ENCODE data around the gene SYT2.

SYT2 gene

DNA sequence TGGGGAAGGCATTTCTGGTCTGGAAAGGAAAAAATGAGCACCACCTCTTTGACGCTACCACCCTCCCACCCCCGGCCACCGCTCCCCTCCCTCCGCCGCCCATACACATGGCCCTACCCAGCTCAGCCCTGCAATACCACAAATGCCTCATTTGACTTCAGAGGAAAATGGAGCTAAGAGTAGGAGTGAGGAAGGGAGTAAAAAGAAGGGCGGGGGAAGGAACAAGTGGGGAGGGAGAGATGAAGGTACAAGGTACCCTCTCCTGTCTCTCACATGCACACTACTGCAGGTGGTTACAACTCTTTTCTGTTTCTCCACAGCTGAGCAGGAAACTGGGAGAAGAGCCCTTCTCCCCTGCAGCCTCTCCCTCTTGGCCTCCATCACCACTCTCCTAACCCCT, 7.1 kb downstream of the SYT2 start:
- DNase-seq: no peak

DNA sequence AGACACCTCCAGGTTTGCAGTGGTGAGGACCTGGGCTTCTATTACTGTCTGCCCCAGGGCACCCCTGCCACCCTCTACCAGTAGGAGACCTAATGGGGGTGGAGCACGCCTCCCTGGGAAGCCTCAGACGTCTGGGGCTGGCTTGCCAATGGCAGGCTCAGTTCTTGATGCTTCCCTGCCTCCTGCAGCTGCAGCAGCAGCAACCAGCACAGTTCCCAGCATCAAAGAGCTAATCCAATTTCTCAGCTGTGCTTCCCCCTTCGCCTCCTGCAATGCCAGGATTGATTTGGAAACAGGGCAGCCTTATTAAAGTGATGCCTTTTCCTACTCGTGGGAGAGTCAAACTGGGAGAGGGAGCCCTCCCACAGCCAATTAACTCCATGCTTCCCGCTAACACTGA, 8.2 kb downstream of the SYT2 start:
- DNase-seq: no peak

- no peak for DNase-seq
Measured at GRCh38 chr1:202701200-202701599, 9.1 kb downstream of the SYT2 start.

- DNase-seq: no peak
Measured at GRCh38 chr1:202700061-202700460, 10.2 kb downstream of the SYT2 start.

DNA sequence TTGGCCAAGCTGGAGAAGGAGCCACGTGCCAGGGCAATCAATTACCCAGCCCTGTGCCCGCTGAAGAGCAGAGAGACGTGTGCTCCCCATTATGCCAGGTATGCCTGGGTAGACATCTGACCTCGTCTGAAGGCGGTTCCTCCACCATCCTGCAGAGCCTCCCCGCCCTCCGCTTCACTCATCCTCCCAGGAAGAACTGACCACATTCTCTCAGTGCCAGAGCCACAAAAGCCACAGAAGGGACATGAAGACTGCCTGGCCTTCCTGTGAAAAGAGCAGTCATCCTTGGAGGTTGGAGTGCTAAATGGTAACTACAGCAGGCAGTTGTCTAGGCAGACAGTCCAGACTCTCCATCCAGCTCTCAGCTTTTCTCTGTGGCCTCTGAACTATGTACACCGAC, 12.0 kb downstream of the SYT2 start:
- DNase-seq: no peak

- DNase-seq: peak; percentile 20
Measured at GRCh38 chr1:202697038-202697437, 13.2 kb downstream of the SYT2 start.

DNA sequence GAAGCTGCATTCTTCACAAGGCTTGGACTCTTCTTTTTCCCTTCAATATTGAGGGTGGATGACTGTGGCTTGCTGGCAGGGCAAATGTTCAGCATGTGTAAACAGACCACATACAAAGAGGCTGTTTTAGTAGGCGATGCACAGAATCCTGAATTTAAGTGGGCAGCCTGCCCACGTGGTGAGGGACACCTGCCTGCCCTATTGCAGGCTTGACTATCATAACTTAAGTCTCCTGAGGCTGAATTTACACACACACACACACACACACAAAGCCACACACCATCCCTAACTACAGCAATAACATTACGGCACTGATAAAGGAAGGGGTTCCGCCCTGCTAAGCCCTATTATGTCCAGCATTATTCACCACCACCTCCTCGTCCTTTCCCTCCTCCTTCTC, 15.9 kb downstream of the SYT2 start:
- DNase-seq: peak; percentile 91

DNA sequence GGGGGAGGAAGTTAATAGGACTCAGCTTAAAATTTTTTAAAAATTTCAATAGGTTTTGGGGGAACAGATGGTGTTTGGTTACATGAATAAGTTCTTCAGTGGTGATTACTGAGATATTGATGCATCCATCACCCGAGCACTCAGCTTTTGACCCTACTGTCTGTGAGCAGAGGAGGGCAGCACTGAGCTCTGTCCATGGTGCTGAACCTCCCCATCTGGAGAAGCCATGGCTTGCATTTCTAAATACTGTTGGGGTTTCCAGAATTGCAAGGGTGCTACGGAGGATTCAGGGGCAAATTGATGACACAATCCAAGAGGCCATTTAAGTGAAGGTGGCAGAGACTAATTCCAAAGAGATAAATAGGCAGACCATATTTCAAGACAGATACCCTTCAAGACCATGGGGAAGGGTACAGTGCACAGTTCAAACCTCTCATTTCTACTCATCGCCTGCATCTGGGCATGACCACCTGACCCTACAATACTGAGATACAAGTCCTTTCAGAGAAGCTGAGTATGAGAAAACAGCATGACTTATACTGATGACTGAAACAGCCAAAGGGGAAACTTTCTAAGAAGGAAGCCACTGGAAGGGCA, 17.2 kb downstream of the SYT2 start:
- DNase-seq: peak; percentile 11

DNA sequence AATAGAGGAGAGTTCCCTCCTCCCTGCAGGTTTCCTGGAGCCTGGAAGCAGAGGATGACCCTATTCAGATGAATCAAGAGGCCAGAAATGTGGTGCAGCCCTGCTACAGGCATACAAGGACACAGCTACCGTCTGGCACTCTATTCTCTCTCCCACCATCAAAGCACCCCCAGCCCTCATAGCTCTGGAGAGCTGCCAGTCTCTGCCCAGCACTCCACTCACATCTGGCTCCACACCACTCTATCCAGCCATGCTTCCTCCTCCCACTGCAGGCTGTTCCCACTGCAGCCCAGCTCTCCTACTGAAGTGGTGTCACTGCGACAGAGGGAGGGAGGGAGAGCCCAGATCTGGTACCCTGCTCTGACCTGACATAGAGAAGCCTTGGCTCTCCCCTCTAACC, 18.4 kb downstream of the SYT2 start:
- peak; percentile 97 for DNase-seq

DNA sequence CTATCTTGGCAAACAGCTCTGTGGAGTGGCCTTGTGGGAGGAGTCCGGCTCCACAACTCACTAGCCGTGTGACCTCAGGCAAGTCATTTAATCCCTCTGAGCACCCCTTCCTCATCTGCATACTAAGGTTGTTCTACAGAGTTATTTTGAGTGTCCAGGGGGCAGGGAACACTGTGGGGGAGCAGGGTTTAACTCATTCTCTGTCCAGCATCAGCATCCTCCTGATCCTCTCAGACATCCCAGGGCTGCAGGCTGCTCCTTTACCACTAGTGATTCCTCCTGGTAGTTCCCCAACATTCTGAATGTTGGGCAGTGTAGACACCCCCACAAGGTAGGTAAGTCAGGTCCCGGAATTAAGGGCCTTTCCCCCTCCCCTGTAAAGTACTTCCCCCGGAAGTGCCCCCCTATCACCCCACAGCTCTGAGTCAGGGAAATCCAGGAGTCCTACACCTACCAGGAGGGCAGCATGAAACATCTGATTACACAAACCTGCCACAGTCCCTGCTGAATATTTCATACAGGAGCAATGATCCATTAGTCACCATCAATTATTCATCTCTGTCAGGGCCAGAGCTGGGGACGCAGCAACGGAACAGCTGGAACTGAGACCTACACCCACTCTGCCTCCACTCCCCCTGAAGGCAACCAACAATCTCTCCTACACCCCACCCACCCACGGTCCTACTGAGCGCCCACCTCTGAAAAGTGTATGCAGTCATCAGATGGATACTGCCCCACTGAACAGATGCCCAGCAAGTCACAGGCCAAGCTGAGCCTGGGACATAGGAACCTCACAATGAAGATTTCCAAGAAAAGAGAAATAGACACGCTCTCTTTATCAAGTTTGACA, 20.5 kb downstream of the SYT2 start:
- DNase-seq: no peak

GRCh38 chr1:202689082-202689481, 21.2 kb downstream of the SYT2 start:
- DNase-seq: no peak

DNA sequence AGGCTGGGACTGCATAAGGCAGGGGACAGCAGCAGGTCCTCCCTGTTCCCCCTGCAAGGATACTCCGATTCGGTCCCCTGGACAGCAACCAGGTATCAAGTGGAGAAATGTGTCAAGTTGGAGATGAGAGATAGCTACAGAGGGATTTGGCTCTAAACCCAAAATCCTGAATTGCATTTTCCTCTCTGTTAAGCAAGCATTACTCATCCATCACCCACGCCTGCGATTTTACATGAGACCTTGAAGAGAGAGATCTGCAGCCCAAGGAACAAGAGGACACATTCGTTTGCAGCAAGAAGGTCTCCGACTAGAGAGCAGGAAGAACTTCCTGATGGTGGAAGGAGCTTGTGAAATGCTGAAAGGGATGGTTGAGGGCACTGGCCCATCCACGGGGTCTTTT, 21.9 kb downstream of the SYT2 start:
- DNase-seq: no peak

- no peak for DNase-seq
Measured at GRCh38 chr1:202687798-202688197, 22.5 kb downstream of the SYT2 start.

DNA sequence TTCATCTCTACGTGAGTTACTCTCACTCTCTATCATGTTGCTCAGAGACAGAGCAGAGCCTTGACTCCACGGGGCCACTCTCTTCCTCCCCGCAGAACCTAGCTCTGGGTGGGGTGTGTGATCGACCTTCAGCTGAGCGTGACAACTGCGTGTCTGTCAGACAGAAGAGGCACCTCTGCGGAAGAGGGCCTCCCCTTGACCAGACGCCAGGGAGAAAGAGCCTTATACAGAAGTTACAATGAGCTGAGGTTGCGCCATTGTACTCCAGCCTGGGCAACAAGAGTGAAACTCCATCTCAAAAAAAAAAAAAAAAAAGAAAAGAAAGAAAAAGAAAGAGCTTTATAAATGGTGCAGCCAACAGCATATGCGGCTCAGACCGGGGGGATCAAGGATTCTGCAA, 22.9 kb downstream of the SYT2 start:
- no peak for DNase-seq

DNA sequence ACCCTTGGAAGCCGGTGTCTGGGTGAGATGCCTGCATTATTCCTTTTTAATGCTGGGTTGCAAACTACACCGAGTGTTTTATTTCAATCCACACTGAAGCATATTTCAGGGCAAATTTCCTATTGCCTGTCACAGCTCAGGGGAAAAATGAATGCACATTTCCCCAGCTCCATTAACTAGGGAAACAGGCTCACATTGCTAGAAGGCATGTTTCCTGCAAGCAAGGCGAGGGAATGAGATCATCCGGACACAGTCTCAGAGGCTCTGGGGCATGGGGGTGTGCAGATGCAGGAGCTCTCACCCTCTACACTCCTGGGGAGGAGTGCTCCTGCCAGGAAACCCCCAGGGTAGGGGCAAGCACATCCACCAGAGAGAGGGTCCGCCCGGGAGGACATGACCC, 24.6 kb downstream of the SYT2 start:
- no peak for DNase-seq

- peak; percentile 42 for DNase-seq
Measured at GRCh38 chr1:202684716-202685115, 25.5 kb downstream of the SYT2 start.

GRCh38 chr1:202683029-202683428, 27.2 kb downstream of the SYT2 start:
- DNase-seq: no peak

DNA sequence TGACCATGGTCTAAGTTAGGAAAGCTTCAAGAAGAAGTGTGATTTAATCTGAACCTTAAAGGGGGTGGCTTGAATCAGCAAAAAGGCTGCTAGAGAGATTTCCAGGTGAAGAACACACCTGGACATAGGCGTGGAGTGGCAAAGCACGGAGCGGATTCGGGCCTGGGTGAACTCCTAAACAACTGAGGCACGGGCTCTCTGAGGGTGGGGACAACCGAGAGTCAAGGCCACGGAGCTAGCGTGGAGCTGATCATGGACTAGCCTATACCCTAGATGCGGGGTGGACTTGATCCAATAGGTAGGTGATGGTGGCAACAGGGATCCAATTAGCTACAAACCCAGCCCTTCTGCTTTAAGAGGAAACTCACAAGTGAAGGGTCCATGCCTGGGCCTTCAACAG, 27.8 kb downstream of the SYT2 start:
- DNase-seq: no peak

GRCh38 chr1:202681736-202682420, 28.4 kb downstream of the SYT2 start:
- peak; percentile 55 for DNase-seq

DNA sequence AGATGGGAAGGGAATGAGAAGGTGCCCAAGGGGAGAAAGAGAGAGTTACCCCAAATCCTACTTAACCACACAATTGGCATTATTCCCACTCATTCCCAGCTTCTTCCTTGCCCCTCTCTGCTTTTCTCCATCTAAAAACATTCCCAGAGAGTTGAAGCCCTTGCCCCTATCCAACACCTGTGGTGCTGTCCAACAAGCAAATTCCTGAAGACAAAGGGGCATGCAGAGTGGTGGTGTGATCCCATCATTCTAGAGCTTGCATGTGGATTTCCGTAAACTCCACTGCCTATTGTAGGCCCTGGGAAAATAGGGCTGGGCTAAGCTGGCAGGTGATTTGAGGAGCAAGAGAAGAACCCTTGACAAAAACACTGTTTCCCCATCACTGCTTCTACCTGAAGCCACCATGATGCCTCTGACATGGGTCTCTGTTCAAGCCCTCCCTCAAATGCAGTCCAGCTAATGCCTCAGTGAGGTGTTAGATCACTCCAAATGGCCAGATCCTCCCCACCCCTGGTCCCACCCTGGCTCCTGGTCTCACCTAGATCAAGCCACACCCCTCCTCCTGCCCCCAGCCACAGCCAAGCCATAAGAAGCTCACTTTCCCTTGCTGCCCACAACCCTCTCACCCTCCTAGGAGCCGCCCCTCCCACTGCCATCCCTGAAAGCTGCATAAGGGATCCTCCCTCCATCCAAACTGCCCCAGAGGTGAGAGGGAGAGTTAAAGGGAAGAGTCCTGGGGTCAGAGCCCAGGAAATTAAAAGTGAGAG, 29.5 kb downstream of the SYT2 start:
- DNase-seq: no peak

- DNase-seq: no peak
Measured at GRCh38 chr1:202679406-202680177, 30.7 kb downstream of the SYT2 start.

DNA sequence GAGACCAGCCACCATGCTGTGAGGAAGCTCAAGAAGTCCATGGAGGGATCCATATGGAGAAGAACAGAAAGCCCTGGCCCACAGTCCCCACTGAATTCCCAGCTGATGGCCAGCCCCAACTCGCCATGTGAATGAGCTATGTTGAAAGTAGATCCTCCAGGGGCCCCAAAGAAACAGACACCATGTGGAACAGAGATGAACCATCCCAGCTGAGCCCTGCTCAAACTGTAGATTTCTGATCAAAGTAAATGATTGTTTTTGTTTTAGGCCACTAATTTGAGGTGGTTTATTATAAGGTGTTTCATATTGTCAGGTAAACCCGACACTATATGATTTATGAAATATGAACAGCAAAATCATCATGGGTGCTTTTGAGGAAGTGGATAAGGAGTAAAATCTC, 32.8 kb downstream of the SYT2 start:
- DNase-seq: no peak

DNA sequence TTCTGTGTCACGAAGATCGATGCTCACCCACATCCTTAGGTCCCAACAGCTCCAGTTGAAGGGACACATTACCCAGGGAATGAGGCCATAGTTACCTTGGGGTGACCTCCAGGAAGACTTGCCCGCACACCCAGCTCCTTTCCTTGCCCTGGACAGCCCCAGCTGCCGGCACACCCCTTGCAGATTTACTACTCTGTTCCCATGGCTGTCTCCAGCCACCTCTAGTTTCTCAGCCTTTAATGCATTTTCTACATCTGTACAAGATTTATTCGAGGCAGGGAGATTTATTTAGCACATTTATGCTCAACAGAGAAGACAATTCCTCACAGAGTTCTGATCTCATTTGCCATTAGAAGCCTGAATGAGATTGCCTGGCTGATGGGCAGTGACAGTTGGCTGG, 36.7 kb downstream of the SYT2 start:
- DNase-seq: no peak
